GM23248 (cell line): ENCODE results near the gene BLMH. TPM values are rescaled to one million over a fixed set of nuclear protein-coding genes. Genes with fewer than 3 reads are reported as not detected.
A peak's percentile ranks its signal among the peaks of the same experiment; 100 is the strongest.
"Not testable (repeated sequence)": the region's sequence is repeated elsewhere in the genome, so short reads cannot be mapped to it uniquely, and the experiment has no call there.

Source experiments
- DNase-seq: peaks from one replicate; pipeline ENCODE4 v3.0.0-alpha.2; 2015
- H2AFZ ChIP-seq: fragments of 200-600 bp; sonication (generic); 2 replicates; pipeline ENCODE4 v1.6.1; 2016; ENCODE audit warnings: antibody characterized with exemption
- H3F3A ChIP-seq: fragments of 200-600 bp; sonication (generic); 2 replicates; pipeline ENCODE4 v1.6.1; 2016; ENCODE audit warnings: mild to moderate bottlenecking, antibody characterized with exemption, mixed run types; ENCODE audit not compliant: insufficient read depth
- H3K27ac ChIP-seq: fragments of 200-600 bp; sonication (generic); 2 replicates; pipeline ENCODE4 v1.5.1; 2016; ENCODE audit warnings: mild to moderate bottlenecking
- H3K27me3 ChIP-seq: fragments of 200-600 bp; sonication (generic); replicated peaks from 2 replicates; pipeline ENCODE4 v1.6.1; 2016; ENCODE audit warnings: mild to moderate bottlenecking; ENCODE audit not compliant: insufficient read depth
- H3K36me3 ChIP-seq: fragments of 200-600 bp; sonication (generic); 2 replicates; pipeline ENCODE4 v1.6.1; 2016; ENCODE audit warnings: low read depth, mild to moderate bottlenecking
- H3K4me1 ChIP-seq: fragments of 200-600 bp; sonication (generic); 2 replicates; pipeline ENCODE4 v1.6.1; 2016; ENCODE audit warnings: mild to moderate bottlenecking; ENCODE audit not compliant: insufficient read depth
- H3K4me2 ChIP-seq: fragments of 200-600 bp; sonication (generic); one replicate; pipeline ENCODE4 v1.6.1; 2016; ENCODE audit warnings: mild to moderate bottlenecking; ENCODE audit not compliant: unreplicated experiment
- H3K4me3 ChIP-seq: fragments of 200-600 bp; sonication (generic); 2 replicates; pipeline ENCODE4 v1.5.1; 2016; ENCODE audit warnings: mild to moderate bottlenecking
- H3K79me2 ChIP-seq: fragments of 200-600 bp; sonication (generic); 2 replicates; pipeline ENCODE4 v1.6.1; 2016; ENCODE audit warnings: mild to moderate bottlenecking; ENCODE audit not compliant: insufficient read depth
- H3K9ac ChIP-seq: fragments of 200-600 bp; sonication (generic); 2 replicates; pipeline ENCODE4 v1.6.1; 2016; ENCODE audit warnings: mild to moderate bottlenecking
- H3K9me2 ChIP-seq: fragments of 200-600 bp; sonication (generic); 2 replicates; pipeline ENCODE4 v1.6.1; 2016; ENCODE audit warnings: mixed run types, mild to moderate bottlenecking, moderate library complexity; ENCODE audit not compliant: insufficient read depth
- H3K9me3 ChIP-seq: fragments of 200-600 bp; sonication (generic); one replicate; pipeline ENCODE4 v1.6.1; 2017; ENCODE audit warnings: low read depth
- H4K20me1 ChIP-seq: fragments of 200-600 bp; sonication (generic); 2 replicates; pipeline ENCODE4 v1.6.0; 2016; ENCODE audit not compliant: insufficient read depth
- EZH2 ChIP-seq: fragments of 200-600 bp; sonication (generic); IDR thresholded peaks from 2 replicates; pipeline ENCODE4 v1.6.1; 2018; ENCODE audit warnings: antibody characterized with exemption, mild to moderate bottlenecking; ENCODE audit not compliant: insufficient read depth, poor library complexity, severe bottlenecking
- EZH2phosphoT487 ChIP-seq: fragments of 200-600 bp; sonication (generic); IDR thresholded peaks from 2 replicates; pipeline ENCODE4 v1.6.1; 2018; ENCODE audit warnings: antibody characterized with exemption, moderate library complexity, mild to moderate bottlenecking, low read depth; ENCODE audit not compliant: insufficient read depth
- WGBS, 2 experiments: methylation state at CpG; one replicate each; pipeline ENCODE4 v1.1.6; 2015 to 2017; ENCODE audit warnings: low lambda C conversion rate in 2 of 2, low coverage in 1 of 2; ENCODE audit errors: missing lambda C conversion rate in 2 of 2; 5-methylcytosine and 5-hydroxymethylcytosine counted together
- in situ Hi-C: fragments of 300-500 bp; cut with MboI; formaldehyde crosslinking; loops from 2 replicates; pipeline ENCODE4 v1.15.0; 2020
- polyA plus RNA-seq: library from polyadenylated mRNA; unstranded; fragments of >200 nt; fragmentation: Nextera tagmentation; extraction: Ambion mirVana; gene quantifications from 2 replicates; pipeline ENCODE4 v1.2.1, GENCODE V29; 2016
- small RNA-seq: library from RNA; depleted of rRNA; stranded (forward); fragments of <200 nt; gene quantifications from one replicate; pipeline ENCODE3, GENCODE V24; 2014; ENCODE audit warnings: low read depth, low replicate concordance
- total RNA-seq: library from RNA; depleted of rRNA; stranded (reverse); fragments of >200 nt; shearing (Covaris generic); gene quantifications from 2 replicates; pipeline ENCODE4 v1.2.3, GENCODE V29; 2014; rRNA removed

BLMH gene
- total and polyA plus RNA-seq, 2 experiments from 2014 or later, result 17.3 to 22.4 TPM

DNA sequence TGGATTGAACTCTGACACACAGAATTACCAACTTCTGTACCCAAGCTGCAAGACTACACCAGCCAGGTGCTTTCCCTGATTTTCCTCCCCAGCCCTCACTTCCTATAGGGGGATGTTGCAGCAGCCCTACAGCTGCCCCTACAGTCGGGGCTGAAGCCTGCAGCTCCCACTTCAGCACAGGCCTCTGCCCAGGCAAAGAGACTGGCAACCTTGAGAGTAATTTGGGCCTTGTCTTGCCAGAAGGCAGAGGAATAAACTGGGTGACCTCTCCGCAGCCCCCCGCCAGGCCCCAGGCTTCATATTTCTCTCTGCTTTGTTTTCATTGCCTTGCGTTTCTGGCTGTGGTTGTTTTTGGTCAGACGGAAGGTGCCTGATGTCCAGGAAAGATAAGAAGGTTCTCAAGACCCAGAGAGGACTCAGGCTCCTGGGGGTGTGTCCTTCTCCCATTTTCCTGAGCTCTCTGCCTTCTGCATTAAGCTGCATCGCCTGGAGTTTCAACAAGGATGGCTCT lies 88.2 kb downstream of the BLMH start:
- Histone ChIP-seq H3K9me3 (no peaks in the 10 kb centered on the region), H3K79me2 (no peaks in the 10 kb centered on the region), H3K36me3 (no peaks in the 10 kb centered on the region), H3K27me3 (no peaks in the 10 kb centered on the region), H3K9me2 (no peaks in the 10 kb centered on the region), H3K4me1 (no peaks in the 10 kb centered on the region), H3K4me2 (no peak overlapping the region), H4K20me1 (no peaks in the 10 kb centered on the region), H3K27ac (no peak overlapping the region), H3K9ac (no peak overlapping the region), H3K4me3 (no peak overlapping the region), H3F3A (no peaks in the 10 kb centered on the region), H2AFZ (no peak overlapping the region)
- no peak for TF ChIP-seq EZH2phosphoT487
- no peak for TF ChIP-seq EZH2
- no peak for DNase-seq
- 74 to 77% methylated on average over 6 of the region's 6 CpGs for WGBS, 2 experiments
- in situ Hi-C loops, result no loop called here

DNA sequence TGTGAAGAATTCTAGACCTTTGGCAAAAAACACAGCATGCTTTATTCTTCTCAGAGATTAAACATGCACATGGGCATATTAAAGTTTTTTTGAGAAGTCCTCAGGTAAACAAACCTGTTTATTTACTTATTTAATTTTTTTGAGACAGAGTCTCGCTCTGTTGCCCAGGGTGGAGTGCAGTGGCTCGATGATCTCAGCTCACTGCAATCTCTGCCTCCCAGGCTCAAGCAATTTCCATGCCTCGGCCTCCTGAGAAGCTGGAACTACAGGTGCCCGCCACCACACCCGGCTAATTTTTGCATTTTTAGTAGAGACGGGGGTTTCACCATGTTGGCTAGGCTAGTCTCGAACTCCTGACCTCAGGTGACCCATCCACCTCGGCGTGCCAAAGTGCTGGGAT lies 91.1 kb downstream of the BLMH start:
- H3F3A ChIP-seq, H3K36me3 ChIP-seq, in situ Hi-C loops, H3K4me3 ChIP-seq, H3K79me2 ChIP-seq, H3K9me3 ChIP-seq, H3K4me1 ChIP-seq, H3K9ac ChIP-seq, DNase-seq, H4K20me1 ChIP-seq, H3K27me3 ChIP-seq, H3K4me2 ChIP-seq, H3K27ac ChIP-seq, H3K9me2 ChIP-seq, H2AFZ ChIP-seq: not testable (repeated sequence)
- 77 to 86% methylated on average over 8 to 9 of the region's 9 CpGs for WGBS, 2 experiments

DNA sequence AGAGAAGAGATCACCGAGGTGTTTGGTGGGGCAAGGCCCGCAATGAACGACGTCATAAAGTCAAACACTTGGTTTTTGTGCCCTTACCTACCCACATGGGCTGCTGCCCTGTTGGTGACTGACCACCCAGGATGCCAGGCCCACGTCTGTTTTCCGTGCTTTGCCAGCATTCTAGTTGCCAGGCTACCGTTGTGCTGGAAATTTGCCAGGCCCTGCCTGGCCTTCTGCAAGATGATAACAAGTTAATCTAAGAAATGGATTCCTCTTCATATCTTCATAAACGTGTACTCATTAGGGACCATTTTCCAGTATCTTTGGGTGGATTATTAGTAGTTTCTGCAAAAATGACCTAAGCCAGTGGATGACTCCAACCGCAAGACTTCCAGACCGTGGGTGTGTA lies 91.6 kb downstream of the BLMH start:
- Histone ChIP-seq H2AFZ (no peak overlapping the region), H4K20me1 (no peaks in the 10 kb centered on the region), H3K27me3 (no peaks in the 10 kb centered on the region), H3K4me3 (no peak overlapping the region), H3K9me3 (no peaks in the 10 kb centered on the region), H3K9ac (no peak overlapping the region), H3K4me1 (no peaks in the 10 kb centered on the region), H3K4me2 (no peak overlapping the region), H3K9me2 (no peaks in the 10 kb centered on the region), H3K27ac (no peak overlapping the region), H3F3A (no peaks in the 10 kb centered on the region), H3K79me2 (no peaks in the 10 kb centered on the region), H3K36me3 (no peaks in the 10 kb centered on the region)
- in situ Hi-C loops, result no loop called here
- WGBS, 2 experiments, result 80 to 83% methylated on average over 10 of the region's 10 CpGs
- no peak for TF ChIP-seq EZH2phosphoT487
- no peak for TF ChIP-seq EZH2
- DNase-seq, result no peak

DNA sequence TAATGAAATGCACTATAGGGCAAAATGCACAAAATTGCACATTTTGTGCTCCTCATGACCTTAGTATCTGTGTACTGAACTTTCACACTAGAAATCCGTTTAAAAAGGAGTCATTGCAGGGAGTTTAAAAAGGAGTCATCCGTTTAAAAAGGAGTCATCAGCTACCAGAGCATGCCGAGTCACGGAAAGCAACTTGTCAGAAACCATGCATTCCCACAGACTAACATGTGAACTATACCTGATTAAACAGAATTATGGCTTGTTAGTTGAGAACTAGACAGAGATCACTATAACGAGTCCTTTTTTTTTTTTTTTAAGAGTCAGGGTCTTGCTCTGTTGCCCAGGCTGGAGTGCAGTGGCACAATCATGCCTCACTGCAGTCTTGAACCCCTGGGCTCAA lies 92.1 kb downstream of the BLMH start:
- no peaks in the 10 kb centered on the region for H3K9me2 ChIP-seq
- H3K27me3 ChIP-seq, result no peaks in the 10 kb centered on the region
- H2AFZ ChIP-seq, result no peak overlapping the region
- no peak overlapping the region for H3K4me3 ChIP-seq
- H3K79me2 ChIP-seq, result no peaks in the 10 kb centered on the region
- no peaks in the 10 kb centered on the region for H3F3A ChIP-seq
- no peaks in the 10 kb centered on the region for H3K9me3 ChIP-seq
- no peak for TF ChIP-seq EZH2
- no peak for TF ChIP-seq EZH2phosphoT487
- WGBS, 2 experiments, result 69 to 72% methylated on average over 5 of the region's 5 CpGs
- H4K20me1 ChIP-seq, result no peaks in the 10 kb centered on the region
- peak; percentile 52 for DNase-seq
- no peak overlapping the region for H3K4me2 ChIP-seq
- H3K9ac ChIP-seq, result no peak overlapping the region
- H3K27ac ChIP-seq, result no peak overlapping the region
- in situ Hi-C loops, result no loop called here
- H3K36me3 ChIP-seq, result no peaks in the 10 kb centered on the region
- H3K4me1 ChIP-seq, result no peaks in the 10 kb centered on the region

Small RNA genes lying within 50 kb of the gene (small RNA-seq; reads per million reads assigned to genes)
- 38.4 reads per million, percentile 92 among the genes with 10 or more reads in this experiment for gene RF00154
- gene RNU6-1267P, result not detected

Other genes with a start within 250 kb of the BLMH start
- gene NSRP1, start 175.1 kb downstream of the BLMH start, total RNA-seq, result 7.7 and 11.8 TPM in 2 replicates
- gene NSRP1, start 175.1 kb downstream of the BLMH start, polyA plus RNA-seq, result 53.5 and 54.8 TPM in 2 replicates
- not detected in 2 replicates for gene SLC6A4, start 56.2 kb downstream of the BLMH start, total RNA-seq
- gene SLC6A4, start 56.2 kb downstream of the BLMH start, polyA plus RNA-seq, result 0.03 and 0.05 TPM in 2 replicates
- gene TMIGD1, start 42.1 kb upstream of the BLMH start, total RNA-seq, result not detected in 2 replicates
- gene TMIGD1, start 42.1 kb upstream of the BLMH start, polyA plus RNA-seq, result not detected in 2 replicates
- gene CPD, start 87.0 kb upstream of the BLMH start, total RNA-seq, result 82.5 and 121 TPM in 2 replicates
- gene CPD, start 87.0 kb upstream of the BLMH start, polyA plus RNA-seq, result 24.6 and 28.0 TPM in 2 replicates
- gene GOSR1, start 185.5 kb upstream of the BLMH start, total RNA-seq, result 16.9 and 20.2 TPM in 2 replicates
- gene GOSR1, start 185.5 kb upstream of the BLMH start, polyA plus RNA-seq, result 44.2 and 44.8 TPM in 2 replicates